Measurements from ENCODE around the gene ZNF774. TPM values are rescaled to one million over a fixed set of nuclear protein-coding genes. Genes with fewer than 3 reads are reported as not detected.

The ZNF774 gene
- total and polyA plus RNA-seq, 2 of the 8 experiments (the other 6 are each of a cell fraction or from before 2014, with no cell fraction given) = 0.82 to 2.6 TPM

DNA sequence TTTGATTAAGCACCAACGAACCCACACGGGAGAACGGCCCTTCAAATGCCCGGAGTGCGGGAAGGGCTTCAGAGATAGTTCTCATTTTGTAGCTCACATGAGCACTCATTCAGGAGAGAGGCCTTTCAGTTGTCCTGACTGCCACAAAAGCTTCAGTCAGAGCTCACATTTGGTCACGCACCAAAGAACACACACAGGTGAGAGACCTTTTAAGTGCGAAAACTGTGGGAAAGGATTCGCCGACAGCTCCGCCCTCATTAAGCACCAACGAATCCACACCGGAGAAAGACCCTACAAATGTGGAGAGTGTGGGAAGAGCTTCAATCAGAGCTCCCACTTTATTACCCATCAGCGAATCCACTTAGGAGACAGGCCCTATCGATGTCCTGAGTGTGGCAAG lies 8.7 kb downstream of the ZNF774 start:
- Histone ChIP-seq H3K4me1 (replicated peaks in 1 of 4; ENCODE audit: control insufficient read depth in 3 of 4, insufficient read depth in 4 of 4, low read length in 3 of 4) (no peaks in the 10 kb centered on the region), H2BK5ac (ENCODE audit: low read depth, low read length) (no peak overlapping the region), H3K4me3 (ENCODE audit: extremely low read depth in 1 of 4, insufficient read depth in 2 of 4, low read depth in 3 of 4, low read length in 4 of 4) (no peak overlapping the region), H3K23me2 (ENCODE audit: low read depth, low read length) (no peaks in the 10 kb centered on the region), H4K91ac (replicated peaks; ENCODE audit: insufficient read length, low read length) (no peak overlapping the region), H3K36me3 (ENCODE audit: control insufficient read depth in 2 of 4, insufficient read depth in 4 of 4, low read length in 3 of 4) (no peaks in the 10 kb centered on the region), H3K4me2 (ENCODE audit: insufficient read depth in 1 of 2, low read depth in 2 of 2, low read length in 2 of 2) (no peak overlapping the region), H3K79me1 (ENCODE audit: low read depth, low read length) (no peaks in the 10 kb centered on the region), H3K23ac (ENCODE audit: insufficient read length) (no peak overlapping the region), H2AFZ (ENCODE audit: low read length) (no peak overlapping the region), H2BK120ac (replicated peaks; ENCODE audit: low read depth, low read length) (no peak overlapping the region), H3K4ac (replicated peaks; ENCODE audit: insufficient read length, low read depth, low read length) (no peak overlapping the region), H2BK12ac (ENCODE audit: low read depth, low read length) (no peak overlapping the region), H2BK15ac (ENCODE audit: low read length) (no peak overlapping the region), H3K56ac (replicated peaks; ENCODE audit: insufficient read length, low read depth, low read length) (no peak overlapping the region), H4K20me1 (replicated peaks in 1 of 2; ENCODE audit: control insufficient read depth in 1 of 2, insufficient read depth in 2 of 2, low read length in 2 of 2) (no peaks in the 10 kb centered on the region), H4K5ac (ENCODE audit: insufficient read length, low read depth, low read length) (no peak overlapping the region), H3K9me3 (ENCODE audit: insufficient read depth in 2 of 2, low read depth in 1 of 2, low read length in 1 of 2) (no peaks in the 10 kb centered on the region), H3K14ac (ENCODE audit: insufficient read length) (no peak overlapping the region), H4K8ac (ENCODE audit: extremely low read depth, insufficient read depth, low read length) (no peak overlapping the region), H3K9ac (replicated peaks in 1 of 4; ENCODE audit: extremely low read depth in 1 of 4, low read depth in 3 of 4, low read length in 3 of 4) (no peak overlapping the region), H3K27me3 (replicated peaks in 1 of 4; ENCODE audit: control insufficient read depth in 3 of 4, extremely low read depth in 1 of 4, insufficient read depth in 3 of 4, low read length in 3 of 4) (0 out of 7 replicates have a peak, but pooled peaks cover 0 to 3% (median 0%) of the 10 kb centered on the region in 4 experiments), H2AK5ac (ENCODE audit: low read depth, low read length) (no peak overlapping the region), H2BK20ac (ENCODE audit: low read length) (no peak overlapping the region), H3K79me2 (ENCODE audit: control insufficient read depth in 1 of 2, insufficient read depth in 2 of 2, low read length in 2 of 2) (no peaks in the 10 kb centered on the region), H3K18ac (ENCODE audit: extremely low read depth, low read length) (no peak overlapping the region), H3K27ac (ENCODE audit: low read depth, low read length) (no peak overlapping the region)
- TF ChIP-seq BACH1 (IDR thresholded peaks at IDR 0.05; ENCODE audit: low read length) = no peak
- no peak for TF ChIP-seq FOSL1 (IDR thresholded peaks at IDR 0.05; ENCODE audit: insufficient read depth, low read depth, low read length)
- TF ChIP-seq SRF (IDR thresholded peaks at IDR 0.05; ENCODE audit: low read depth, low read length) = no peak
- TF ChIP-seq RFX5 (IDR thresholded peaks at IDR 0.05; ENCODE audit: borderline replicate concordance, low read depth, low read length) = no peak
- ChIA-PET CTCF (ENCODE audit: partially characterized antibody) (interaction anchor here (0.9 to 9.0 kb wide), 22 partner anchors 9 to 219 kb away, joined by 3 to 89 read pairs (median 4); partner anchors contain the start of gene ZNF774), POLR2A (ENCODE audit: partially characterized antibody) (interaction anchor here (0.6 to 1.1 kb wide), 3 partner anchors 9 to 36 kb away, joined by 3 to 4 read pairs (median 3); partner anchors contain the start of gene ZNF774)
- DNase-seq (ENCODE audit: low read depth in 1 of 2, low spot score in 2 of 2) (no peak), FAIRE-seq (no peak)
- WGBS, 2 experiments (ENCODE audit: extremely low coverage in 1 of 2, insufficient coverage in 1 of 2, insufficient read length in 1 of 2, insufficient replicate concordance in 2 of 2, low coverage in 1 of 2, low lambda C conversion rate in 2 of 2, missing lambda C conversion rate in 1 of 2) = 93% methylated on average over 14 of the region's 14 CpGs; no CpG with 5 or more reads in 1 of the 2 experiments

Measured in H1 (cell line).